ENCODE data around the gene HTR4. TPM values are rescaled to one million over a fixed set of nuclear protein-coding genes. Genes with fewer than 3 reads are reported as not detected.

The HTR4 gene
- polyA plus RNA-seq, 3 donors = not detected

DNA sequence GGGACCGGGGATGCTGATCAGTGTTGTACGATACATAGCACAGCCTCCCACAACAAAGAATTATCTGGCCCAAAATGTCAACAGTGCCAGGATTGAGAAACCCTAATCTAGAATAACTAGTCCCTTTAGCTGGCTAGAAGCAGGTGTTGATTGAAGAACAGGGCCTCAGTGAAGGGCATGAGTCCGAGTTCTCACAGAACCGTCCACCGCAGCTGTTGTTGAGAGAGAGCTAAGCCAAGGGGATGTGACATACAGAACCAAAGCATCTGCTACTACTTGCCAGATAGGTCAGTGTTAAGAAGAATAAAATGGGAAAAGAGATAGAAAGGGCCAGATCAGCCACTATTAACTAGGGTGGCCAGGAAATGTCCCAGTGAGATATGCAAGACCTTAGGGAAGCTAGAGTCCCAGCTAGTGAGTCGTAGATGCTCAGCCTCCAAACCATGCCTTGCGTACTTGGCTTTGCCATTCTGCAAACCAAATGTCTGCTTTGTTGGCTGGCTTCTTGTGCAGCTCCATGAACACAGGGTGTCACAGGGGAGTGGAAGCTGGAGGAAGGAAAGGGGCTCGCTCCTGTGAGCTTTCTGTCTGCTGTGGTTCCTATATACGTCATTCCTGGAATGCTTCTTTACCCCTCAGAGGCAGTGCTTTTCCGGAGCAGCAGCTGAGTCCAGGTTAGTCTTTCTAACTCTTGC, 201.7 kb downstream of the HTR4 start:
- TF ChIP-seq, protein P1, sequence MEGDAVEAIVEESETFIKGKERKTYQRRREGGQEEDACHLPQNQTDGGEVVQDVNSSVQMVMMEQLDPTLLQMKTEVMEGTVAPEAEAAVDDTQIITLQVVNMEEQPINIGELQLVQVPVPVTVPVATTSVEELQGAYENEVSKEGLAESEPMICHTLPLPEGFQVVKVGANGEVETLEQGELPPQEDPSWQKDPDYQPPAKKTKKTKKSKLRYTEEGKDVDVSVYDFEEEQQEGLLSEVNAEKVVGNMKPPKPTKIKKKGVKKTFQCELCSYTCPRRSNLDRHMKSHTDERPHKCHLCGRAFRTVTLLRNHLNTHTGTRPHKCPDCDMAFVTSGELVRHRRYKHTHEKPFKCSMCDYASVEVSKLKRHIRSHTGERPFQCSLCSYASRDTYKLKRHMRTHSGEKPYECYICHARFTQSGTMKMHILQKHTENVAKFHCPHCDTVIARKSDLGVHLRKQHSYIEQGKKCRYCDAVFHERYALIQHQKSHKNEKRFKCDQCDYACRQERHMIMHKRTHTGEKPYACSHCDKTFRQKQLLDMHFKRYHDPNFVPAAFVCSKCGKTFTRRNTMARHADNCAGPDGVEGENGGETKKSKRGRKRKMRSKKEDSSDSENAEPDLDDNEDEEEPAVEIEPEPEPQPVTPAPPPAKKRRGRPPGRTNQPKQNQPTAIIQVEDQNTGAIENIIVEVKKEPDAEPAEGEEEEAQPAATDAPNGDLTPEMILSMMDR (IDR thresholded peaks at IDR 0.05) = no peak
- Histone ChIP-seq H3K36me3 (replicated peaks in 1 of 2; ENCODE audit: control insufficient read depth in 1 of 2, insufficient read depth in 2 of 2, low read length in 2 of 2) (no peaks in the 10 kb centered on the region), H3K27ac (ENCODE audit: low read depth in 1 of 2, low read length in 2 of 2) (no peak overlapping the region), H3K9ac (ENCODE audit: insufficient read depth, low read length, poor library complexity, severe bottlenecking) (no peak overlapping the region), H3K4me3 (replicated peaks in 1 of 3; ENCODE audit: low read depth in 2 of 3, low read length in 3 of 3) (no peak overlapping the region), H3K4me1 (ENCODE audit: control insufficient read depth in 1 of 2, insufficient read depth in 2 of 2, low read length in 2 of 2) (no peaks in the 10 kb centered on the region), H4K20me1 (ENCODE audit: insufficient read depth, low read length) (no peaks in the 10 kb centered on the region), H3K4me2 (replicated peaks; ENCODE audit: extremely low read depth, low read length, poor library complexity, severe bottlenecking) (no peak overlapping the region), H3K79me2 (ENCODE audit: insufficient read depth, low read length) (no peaks in the 10 kb centered on the region), H2AFZ (ENCODE audit: insufficient read depth, low read depth, low read length, poor library complexity, severe bottlenecking) (no peak overlapping the region), H3K9me3 (replicated peaks in 1 of 2; ENCODE audit: control insufficient read depth in 1 of 2, insufficient read depth in 1 of 2, low read length in 2 of 2) (no peaks in the 10 kb centered on the region), H3K27me3 (ENCODE audit: control insufficient read depth in 2 of 2, insufficient read depth in 2 of 2, low read length in 2 of 2) (no peaks in the 10 kb centered on the region)
- 100% methylated on average over 4 of the region's 10 CpGs for WGBS (ENCODE audit: insufficient coverage)
- H3K27ac Mint-ChIP-seq = no peak overlapping the region
- H3K27me3 Mint-ChIP-seq (ENCODE audit: low read depth in 3 of 3) = no peaks in the 10 kb centered on the region
- no peak for DNase-seq
- intact Hi-C loops (cut with micrococcal nuclease) = no loop called here
- H3K36me3 Mint-ChIP-seq = peaks cover 0 to 2% of the 10 kb centered on the region in 2 donors
- no peaks in the 10 kb centered on the region for H3K4me1 Mint-ChIP-seq
- H3K9me3 Mint-ChIP-seq = no peaks in the 10 kb centered on the region
- H3K4me3 Mint-ChIP-seq = no peak overlapping the region

GRCh38 chr5:148446611-148447010, 207.7 kb downstream of the HTR4 start:
- no peaks in the 10 kb centered on the region for H3K9me3 Mint-ChIP-seq
- H3K27me3 ChIP-seq (ENCODE audit: control insufficient read depth in 2 of 2, insufficient read depth in 2 of 2, low read length in 2 of 2) = no peaks in the 10 kb centered on the region
- no peak overlapping the region for H3K4me3 Mint-ChIP-seq
- no peaks in the 10 kb centered on the region for H3K9me3 ChIP-seq (replicated peaks in 1 of 2; ENCODE audit: control insufficient read depth in 1 of 2, insufficient read depth in 1 of 2, low read length in 2 of 2)
- H3K27me3 Mint-ChIP-seq (ENCODE audit: low read depth in 3 of 3) = no peaks in the 10 kb centered on the region
- no peaks in the 10 kb centered on the region for H3K4me1 ChIP-seq (ENCODE audit: control insufficient read depth in 1 of 2, insufficient read depth in 2 of 2, low read length in 2 of 2)
- H3K27ac Mint-ChIP-seq = peak overlapping the region in 1 of 7 donors; percentile 50
- no peaks in the 10 kb centered on the region for H3K4me1 Mint-ChIP-seq
- TF ChIP-seq, protein P1 (IDR thresholded peaks at IDR 0.05) = no peak
- no peak overlapping the region for H3K4me3 ChIP-seq (replicated peaks in 1 of 3; ENCODE audit: low read depth in 2 of 3, low read length in 3 of 3)
- no peaks in the 10 kb centered on the region for H3K79me2 ChIP-seq (ENCODE audit: insufficient read depth, low read length)
- H3K27ac ChIP-seq (ENCODE audit: low read depth in 1 of 2, low read length in 2 of 2) = no peak overlapping the region
- H3K9ac ChIP-seq (ENCODE audit: insufficient read depth, low read length, poor library complexity, severe bottlenecking) = no peak overlapping the region
- no peak overlapping the region for H2AFZ ChIP-seq (ENCODE audit: insufficient read depth, low read depth, low read length, poor library complexity, severe bottlenecking)
- no peak overlapping the region for H3K4me2 ChIP-seq (replicated peaks; ENCODE audit: extremely low read depth, low read length, poor library complexity, severe bottlenecking)
- DNase-seq = no peak
- H4K20me1 ChIP-seq (ENCODE audit: insufficient read depth, low read length) = no peaks in the 10 kb centered on the region
- peaks cover 21 to 33% of the 10 kb centered on the region in 2 donors for H3K36me3 ChIP-seq (replicated peaks in 1 of 2; ENCODE audit: control insufficient read depth in 1 of 2, insufficient read depth in 2 of 2, low read length in 2 of 2)
- intact Hi-C loops (cut with micrococcal nuclease) = loop anchor here in 1 of 2 donors (10.0 kb wide), 1 partner anchor 588 kb away; no protein-coding TSS in a partner anchor
- 100% methylated on average over 1 of the region's 2 CpGs for WGBS (ENCODE audit: insufficient coverage)
- H3K36me3 Mint-ChIP-seq = peaks cover 14 to 27% of the 10 kb centered on the region in 2 donors
